Measurements from ENCODE around the gene ATP8B1.
A peak's percentile ranks its signal among the peaks of the same experiment; 100 is the strongest.

ATP8B1 gene

DNA sequence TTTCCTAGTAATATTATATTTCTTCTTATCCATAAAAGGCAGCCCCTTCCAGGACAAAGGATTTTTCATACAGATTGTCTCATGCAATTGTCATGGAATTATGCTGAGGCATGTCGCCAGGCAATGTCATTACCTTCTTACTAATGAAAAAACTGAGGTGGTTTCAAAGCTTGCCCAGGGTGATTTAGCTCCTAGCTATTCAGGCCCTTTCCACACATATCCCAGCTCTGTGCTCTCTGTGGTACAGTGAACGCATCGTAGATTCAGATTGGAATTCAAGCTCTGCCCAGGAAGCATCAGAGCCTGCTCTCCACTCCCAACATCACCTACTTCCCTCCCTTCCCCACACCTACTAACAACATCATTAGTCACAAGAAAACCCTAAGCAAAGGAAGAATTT, 60.1 kb downstream of the ATP8B1 start:
- no peak for DNase-seq (ENCODE audit: low read depth in 1 of 2, low spot score in 1 of 2)
- H3K27me3 ChIP-seq (ENCODE audit: insufficient read depth, poor library complexity, severe bottlenecking) = no peaks in the 10 kb centered on the region
- no peak overlapping the region for H3K4me3 ChIP-seq (replicated peaks; ENCODE audit: insufficient read depth, low read length)
- H3K27ac ChIP-seq (replicated peaks) = no peak overlapping the region
- TF ChIP-seq REST (IDR thresholded peaks at IDR 0.05; ENCODE audit: insufficient replicate concordance, low read depth) (no peak), SPI1 (IDR thresholded peaks at IDR 0.05; ENCODE audit: borderline replicate concordance, low read depth) (no peak), POLR2AphosphoS5 (IDR thresholded peaks at IDR 0.05; ENCODE audit: low read depth) (no peak), GABPA (IDR thresholded peaks at IDR 0.05; ENCODE audit: low read depth) (no peak), CTCF (IDR thresholded peaks at IDR 0.05; ENCODE audit: insufficient read depth, low read length) (no peak)

DNA sequence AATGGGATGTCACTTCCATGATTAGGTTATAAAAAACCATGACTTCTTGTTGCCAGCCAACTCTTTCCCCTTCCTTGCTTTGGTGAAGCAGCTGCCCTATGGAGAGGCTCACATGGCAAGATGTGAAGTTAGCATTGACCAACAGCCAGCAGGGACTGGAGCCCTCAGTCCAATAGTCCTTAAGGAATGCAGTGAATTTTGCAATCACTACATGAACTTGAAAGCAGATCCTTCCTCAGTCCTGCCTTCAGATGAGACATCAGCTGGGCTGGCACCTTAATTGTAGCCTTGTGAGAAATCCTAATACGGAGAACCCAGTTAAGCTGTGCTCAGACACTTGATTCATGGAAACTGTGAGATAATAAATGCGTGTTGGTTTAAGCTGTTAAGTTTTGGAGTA, 61.8 kb downstream of the ATP8B1 start:
- Histone ChIP-seq H3K27me3 (ENCODE audit: insufficient read depth, poor library complexity, severe bottlenecking) (no peaks in the 10 kb centered on the region), H3K27ac (replicated peaks) (no peak overlapping the region), H3K4me3 (replicated peaks; ENCODE audit: insufficient read depth, low read length) (no peak overlapping the region)
- TF ChIP-seq CTCF (IDR thresholded peaks at IDR 0.05; ENCODE audit: insufficient read depth, low read length) (no peak), GABPA (IDR thresholded peaks at IDR 0.05; ENCODE audit: low read depth) (no peak), REST (IDR thresholded peaks at IDR 0.05; ENCODE audit: insufficient replicate concordance, low read depth) (no peak), POLR2AphosphoS5 (IDR thresholded peaks at IDR 0.05; ENCODE audit: low read depth) (no peak), SPI1 (IDR thresholded peaks at IDR 0.05; ENCODE audit: borderline replicate concordance, low read depth) (no peak)
- DNase-seq (ENCODE audit: low read depth in 1 of 2, low spot score in 1 of 2) = no peak

GRCh38 chr18:57738078-57738477, 65.0 kb downstream of the ATP8B1 start:
- TF ChIP-seq SPI1 (IDR thresholded peaks at IDR 0.05; ENCODE audit: borderline replicate concordance, low read depth) (no peak), REST (IDR thresholded peaks at IDR 0.05; ENCODE audit: insufficient replicate concordance, low read depth) (no peak), POLR2AphosphoS5 (IDR thresholded peaks at IDR 0.05; ENCODE audit: low read depth) (no peak), CTCF (IDR thresholded peaks at IDR 0.05; ENCODE audit: insufficient read depth, low read length) (no peak), GABPA (IDR thresholded peaks at IDR 0.05; ENCODE audit: low read depth) (no peak)
- H3K27ac ChIP-seq (replicated peaks) = peak overlapping the region; percentile 44
- H3K4me3 ChIP-seq (replicated peaks; ENCODE audit: insufficient read depth, low read length) = no peak overlapping the region
- no peak for DNase-seq (ENCODE audit: low read depth in 1 of 2, low spot score in 1 of 2)
- no peaks in the 10 kb centered on the region for H3K27me3 ChIP-seq (ENCODE audit: insufficient read depth, poor library complexity, severe bottlenecking)
